Left ventricle myocardium inferior (tissue), 1 donor: ENCODE measurements around the gene SP100. TPM values are rescaled to one million over a fixed set of nuclear protein-coding genes. Genes with fewer than 3 reads are reported as not detected.
"Not testable (repeated sequence)": the region's sequence is repeated elsewhere in the genome, so short reads cannot be mapped to it uniquely, and the experiment has no call there.

Experiments
- DNase-seq: peaks from one replicate; pipeline ENCODE4 v3.0.0-alpha.2; 2020
- H3K27ac ChIP-seq: fragments of 200-600 bp; replicated peaks from 2 replicates; pipeline ENCODE4 v1.8.0; 2021
- H3K27me3 ChIP-seq: fragments of 200-600 bp; 2 replicates; pipeline ENCODE4 v1.8.0; 2021; ENCODE audit warnings: low read depth
- H3K36me3 ChIP-seq: fragments of 200-600 bp; 2 replicates; pipeline ENCODE4 v1.8.0; 2021
- H3K4me1 ChIP-seq: fragments of 200-600 bp; 2 replicates; pipeline ENCODE4 v1.8.0; 2021
- H3K4me3 ChIP-seq: fragments of 200-600 bp; 2 replicates; pipeline ENCODE4 v1.8.0; 2021; ENCODE audit warnings: mild to moderate bottlenecking, moderate library complexity
- H3K9me3 ChIP-seq: fragments of 200-600 bp; replicated peaks from 2 replicates; pipeline ENCODE4 v1.8.0; 2021
- intact Hi-C: fragments of 100-400 bp; cut with micrococcal nuclease; formaldehyde crosslinking; loops from one replicate; pipeline ENCODE4 v1.11.0; 2022
- total RNA-seq: library from RNA; stranded (reverse); fragmentation: NEBNext Ultra II Directional; extraction: Animal tissue kit (Norgen Biotek cat#: 25700); gene quantifications from one replicate; pipeline ENCODE4 v1.2.1, GENCODE V29; 2021
- TF ChIP-seq, protein P1 (sequence below): fragments of 200-600 bp; IDR thresholded peaks from 2 replicates; pipeline ENCODE4 v1.8.0; 2021; ENCODE audit warnings: antibody characterized with exemption, mild to moderate bottlenecking, borderline replicate concordance
- donor health status: DM: no; HTN: yes; CAD: no; lungs with severe emphysema.

Gene SP100
- total RNA-seq, 1 donor from 2014 or later = 76.9 TPM

DNA sequence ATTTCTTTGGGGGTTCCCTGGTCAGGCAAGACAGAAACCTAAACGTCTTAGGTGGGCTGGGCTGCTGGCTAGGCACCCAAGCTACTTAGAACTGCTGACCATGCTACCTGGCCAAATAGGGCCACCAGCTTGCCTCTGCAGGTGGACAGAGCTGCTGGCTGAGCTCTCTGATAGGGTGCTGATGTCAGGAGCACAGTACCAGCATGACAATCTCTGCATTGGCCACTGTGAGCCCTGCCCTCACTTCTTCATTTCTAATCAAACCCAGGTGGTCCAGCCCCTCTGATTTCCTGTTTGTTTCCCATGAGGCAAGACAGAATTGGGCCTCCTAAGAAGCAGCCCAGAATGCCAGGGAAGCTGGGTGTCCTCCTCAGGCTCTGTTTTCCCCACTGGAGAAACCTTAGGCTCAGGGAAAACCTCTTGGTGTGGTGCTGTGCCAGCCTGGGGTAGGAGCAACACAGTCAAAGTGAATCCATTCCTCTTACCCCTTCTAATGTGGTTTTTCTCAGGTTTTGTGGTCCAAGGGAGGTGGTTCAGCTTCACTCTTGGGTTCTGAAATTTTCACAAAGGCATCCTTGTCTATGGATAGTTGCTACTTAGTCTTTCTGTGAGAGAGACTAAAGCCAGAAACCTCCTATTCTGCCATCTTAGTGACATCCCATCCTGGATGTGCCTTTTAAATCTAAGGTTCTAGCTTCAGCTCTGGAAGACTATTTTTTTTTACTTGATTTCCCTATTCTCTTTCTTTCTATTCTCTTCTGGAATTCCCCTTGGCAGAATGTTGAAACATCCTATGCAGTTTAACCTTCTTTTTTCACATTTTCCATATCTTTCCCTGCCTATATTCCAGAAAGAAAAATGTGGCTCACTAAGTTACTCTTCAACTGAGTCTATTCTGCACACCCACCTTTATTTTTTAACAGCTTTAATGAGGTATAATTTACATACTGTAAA lies 15.2 kb downstream of the SP100 start:
- DNase-seq = no peak
- H3K9me3 ChIP-seq = peaks cover 41% of the 10 kb centered on the region
- H3K36me3 ChIP-seq = peaks cover 36% of the 10 kb centered on the region
- intact Hi-C loops = no loop called here
- no peaks in the 10 kb centered on the region for H3K27me3 ChIP-seq
- peaks cover 20% of the 10 kb centered on the region for H3K4me1 ChIP-seq
- H3K4me3 ChIP-seq = no peak overlapping the region
- TF ChIP-seq, protein P1, sequence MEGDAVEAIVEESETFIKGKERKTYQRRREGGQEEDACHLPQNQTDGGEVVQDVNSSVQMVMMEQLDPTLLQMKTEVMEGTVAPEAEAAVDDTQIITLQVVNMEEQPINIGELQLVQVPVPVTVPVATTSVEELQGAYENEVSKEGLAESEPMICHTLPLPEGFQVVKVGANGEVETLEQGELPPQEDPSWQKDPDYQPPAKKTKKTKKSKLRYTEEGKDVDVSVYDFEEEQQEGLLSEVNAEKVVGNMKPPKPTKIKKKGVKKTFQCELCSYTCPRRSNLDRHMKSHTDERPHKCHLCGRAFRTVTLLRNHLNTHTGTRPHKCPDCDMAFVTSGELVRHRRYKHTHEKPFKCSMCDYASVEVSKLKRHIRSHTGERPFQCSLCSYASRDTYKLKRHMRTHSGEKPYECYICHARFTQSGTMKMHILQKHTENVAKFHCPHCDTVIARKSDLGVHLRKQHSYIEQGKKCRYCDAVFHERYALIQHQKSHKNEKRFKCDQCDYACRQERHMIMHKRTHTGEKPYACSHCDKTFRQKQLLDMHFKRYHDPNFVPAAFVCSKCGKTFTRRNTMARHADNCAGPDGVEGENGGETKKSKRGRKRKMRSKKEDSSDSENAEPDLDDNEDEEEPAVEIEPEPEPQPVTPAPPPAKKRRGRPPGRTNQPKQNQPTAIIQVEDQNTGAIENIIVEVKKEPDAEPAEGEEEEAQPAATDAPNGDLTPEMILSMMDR = no peak
- H3K27ac ChIP-seq = no peak overlapping the region

DNA sequence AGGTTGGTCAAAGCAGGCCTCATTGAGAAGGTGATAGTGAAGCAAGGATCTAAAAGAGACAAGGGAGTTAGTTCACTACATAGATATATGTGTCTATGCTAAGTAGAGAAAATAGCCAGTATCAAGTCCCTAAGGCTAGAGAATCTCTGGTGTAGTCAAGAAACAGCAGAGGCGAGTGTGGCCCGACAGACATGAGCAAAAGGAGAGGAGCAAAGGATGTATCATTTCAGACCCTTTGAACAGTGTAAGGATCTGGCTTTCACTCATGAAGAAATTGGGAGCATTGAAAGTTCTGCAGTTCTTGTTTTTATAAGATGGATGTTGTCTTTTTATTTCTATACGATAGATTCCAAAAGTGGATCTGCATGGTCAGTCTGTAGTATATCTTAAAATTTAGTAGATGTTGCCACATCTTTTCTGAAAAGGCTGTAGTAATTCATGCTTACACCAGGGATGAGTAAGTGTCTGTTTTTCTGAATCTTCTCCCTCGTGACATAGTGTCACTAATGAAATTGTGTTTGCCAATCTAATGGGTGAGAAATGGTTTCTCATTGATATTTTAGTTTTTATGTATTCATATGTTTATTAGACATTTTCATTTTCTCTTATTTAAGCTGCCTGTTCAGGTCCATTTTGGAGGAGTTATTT lies 18.8 kb downstream of the SP100 start:
- TF ChIP-seq, protein P1 = no peak
- intact Hi-C loops = no loop called here

DNA sequence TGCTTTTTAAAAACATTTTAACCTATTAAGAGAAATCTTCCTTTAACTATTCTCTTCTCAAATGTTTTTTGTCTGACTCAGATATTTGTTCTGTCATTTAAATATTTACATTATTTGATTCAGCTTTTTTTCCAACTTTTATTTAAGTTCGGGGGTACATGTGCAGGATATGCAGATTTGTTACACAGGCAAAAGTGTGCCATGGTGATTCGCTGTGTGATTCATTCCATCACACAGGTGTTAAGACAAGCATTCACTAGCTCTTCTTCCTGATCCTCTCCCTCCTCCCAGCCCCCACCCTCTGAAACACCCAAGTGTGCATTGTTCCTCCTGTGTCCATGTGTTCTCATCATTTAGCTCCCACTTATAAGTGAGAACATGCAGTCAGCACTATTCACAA lies 19.4 kb downstream of the SP100 start:
- Histone ChIP-seq H3K27me3 (no peaks in the 10 kb centered on the region), H3K27ac (no peak overlapping the region), H3K36me3 (peaks cover 16% of the 10 kb centered on the region), H3K4me3 (no peak overlapping the region), H3K4me1 (peaks cover 27% of the 10 kb centered on the region), H3K9me3 (peaks cover 34% of the 10 kb centered on the region)
- DNase-seq = no peak
- intact Hi-C loops = no loop called here
- TF ChIP-seq, protein P1 = no peak

More for the DNA sequence above, 18.8 kb downstream of the SP100 start:
- Histone ChIP-seq H3K4me1 (peaks cover 23% of the 10 kb centered on the region), H3K36me3 (peaks cover 22% of the 10 kb centered on the region), H3K9me3 (peaks cover 38% of the 10 kb centered on the region), H3K4me3 (no peak overlapping the region), H3K27ac (no peak overlapping the region), H3K27me3 (no peaks in the 10 kb centered on the region)
- no peak for DNase-seq

GRCh38 chr2:230439121-230439520 lies 23.1 kb downstream of the SP100 start:
- not testable (repeated sequence) for H3K27ac ChIP-seq
- H3K4me1 ChIP-seq = peaks cover 43% of the 10 kb centered on the region

GRCh38 chr2:230439590-230439989 lies 23.6 kb downstream of the SP100 start:
- TF ChIP-seq, protein P1 = no peak
- Histone ChIP-seq H3K36me3 (peaks cover 32% of the 10 kb centered on the region), H3K4me3 (no peak overlapping the region), H3K9me3 (peaks cover 18% of the 10 kb centered on the region), H3K27me3 (no peaks in the 10 kb centered on the region), H3K27ac (no peak overlapping the region), H3K4me1 (peaks cover 43% of the 10 kb centered on the region)
- no peak for DNase-seq
- intact Hi-C loops = no loop called here

More at GRCh38 chr2:230439121-230439520, 23.1 kb downstream of the SP100 start:
- Histone ChIP-seq H3K36me3 (peaks cover 27% of the 10 kb centered on the region), H3K9me3 (peaks cover 18% of the 10 kb centered on the region)
- intact Hi-C loops, H3K4me3 ChIP-seq, H3K27me3 ChIP-seq, DNase-seq: not testable (repeated sequence)
